ENCODE results near the gene IL1R2.

IL1R2 gene

GRCh38 chr2:101974663-101975062 is 17.1 kb upstream of the IL1R2 start:
- no peak for DNase-seq (ENCODE audit: low read depth in 1 of 2, low spot score in 1 of 2)

DNA sequence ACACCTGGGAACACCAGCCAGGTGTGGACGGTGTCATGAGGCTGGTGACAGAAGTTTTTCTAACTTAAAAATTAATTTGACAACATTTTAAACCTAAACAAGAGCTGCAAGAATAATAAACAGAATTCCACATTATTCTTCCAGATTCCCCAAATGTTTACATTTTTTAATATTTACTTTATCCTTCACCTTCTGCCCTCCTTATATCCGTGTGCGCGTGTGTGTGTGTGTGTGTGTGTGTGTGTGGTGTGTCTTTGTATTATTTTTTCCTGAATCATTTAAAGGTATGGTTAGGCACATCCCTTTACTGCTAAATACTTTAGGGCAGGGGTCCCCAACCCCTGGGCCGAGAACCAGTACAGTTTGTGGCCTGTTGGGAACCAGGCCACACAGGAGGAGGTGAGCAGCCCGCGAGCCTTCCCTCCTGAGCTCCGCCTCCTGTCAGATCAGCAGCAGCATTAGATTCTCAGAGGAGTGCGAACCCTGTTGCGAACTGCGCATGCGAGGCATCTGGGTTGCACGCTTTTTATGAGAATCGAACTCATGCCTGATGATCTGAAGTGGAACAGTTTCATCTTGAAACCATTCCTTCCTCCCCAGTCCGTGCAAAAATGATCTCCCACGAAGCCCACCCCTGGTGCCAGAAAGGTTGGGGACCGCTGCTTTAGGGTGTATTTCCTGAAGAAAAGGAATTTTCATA is 16.4 kb upstream of the IL1R2 start:
- no peak for DNase-seq (ENCODE audit: low read depth in 1 of 2, low spot score in 1 of 2)

DNA sequence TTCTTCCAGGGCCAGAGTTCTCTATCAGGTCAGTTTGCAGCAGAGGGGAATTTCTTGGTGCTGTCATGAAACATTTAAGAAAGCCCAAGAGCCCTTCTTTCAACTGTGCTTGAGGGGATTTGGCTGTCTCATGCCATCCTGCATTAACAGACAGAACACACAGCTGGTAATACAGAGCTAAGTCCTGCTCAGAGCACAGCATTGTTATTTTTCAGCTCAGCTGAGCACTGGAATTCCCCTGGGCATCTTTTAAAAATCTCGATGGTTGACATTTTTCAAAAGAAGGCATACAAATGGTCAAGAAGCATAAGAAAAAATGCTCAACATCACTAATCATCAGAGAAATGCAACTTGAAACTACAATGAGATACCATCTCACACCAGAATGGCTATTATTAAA is 14.9 kb upstream of the IL1R2 start:
- no peak for DNase-seq (ENCODE audit: low read depth in 1 of 2, low spot score in 1 of 2)

- DNase-seq (ENCODE audit: low read depth in 1 of 2, low spot score in 1 of 2), result no peak
Measured at GRCh38 chr2:101980368-101980767, 11.4 kb upstream of the IL1R2 start.

DNA sequence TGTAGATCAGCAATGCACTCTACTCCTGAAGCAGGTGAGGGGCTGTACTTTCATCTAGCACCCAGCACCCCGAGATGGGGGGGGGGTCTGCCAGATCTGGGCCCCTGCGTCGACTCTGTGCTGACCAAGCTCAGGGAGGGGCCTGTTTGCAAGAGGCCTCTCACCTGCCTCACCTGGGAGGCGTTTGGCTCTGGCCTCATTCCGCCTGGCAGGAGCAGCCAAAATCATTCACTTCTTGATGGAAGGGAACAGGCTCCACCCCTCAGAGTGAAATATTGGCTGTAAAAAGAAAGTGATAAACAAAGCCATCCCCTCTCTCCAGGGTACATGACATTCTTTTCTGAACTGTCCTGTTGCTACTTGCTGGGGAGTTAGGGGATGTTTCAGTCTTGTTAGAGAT is 10.7 kb upstream of the IL1R2 start:
- DNase-seq (ENCODE audit: low read depth in 1 of 2, low spot score in 1 of 2), result no peak

DNA sequence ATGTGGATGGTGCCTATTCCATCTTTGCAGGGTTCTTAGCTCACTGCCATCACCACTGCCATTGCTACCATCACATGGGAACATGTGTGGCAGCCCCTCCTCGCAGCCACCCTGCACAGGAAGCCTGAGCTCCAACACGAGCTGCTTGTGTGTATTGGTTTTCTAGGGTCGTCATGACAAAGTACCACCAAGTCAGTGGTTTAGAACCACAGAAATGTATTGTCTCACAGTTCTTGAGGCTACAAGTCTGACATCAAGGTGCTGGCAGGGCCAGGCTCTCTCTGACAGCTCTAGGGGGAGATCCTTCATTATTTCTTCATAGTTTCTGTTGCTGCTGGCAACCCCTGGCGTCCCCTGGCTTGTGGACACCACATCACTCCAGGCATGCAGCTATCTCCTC is 10.3 kb upstream of the IL1R2 start:
- no peak for DNase-seq (ENCODE audit: low read depth in 1 of 2, low spot score in 1 of 2)

DNA sequence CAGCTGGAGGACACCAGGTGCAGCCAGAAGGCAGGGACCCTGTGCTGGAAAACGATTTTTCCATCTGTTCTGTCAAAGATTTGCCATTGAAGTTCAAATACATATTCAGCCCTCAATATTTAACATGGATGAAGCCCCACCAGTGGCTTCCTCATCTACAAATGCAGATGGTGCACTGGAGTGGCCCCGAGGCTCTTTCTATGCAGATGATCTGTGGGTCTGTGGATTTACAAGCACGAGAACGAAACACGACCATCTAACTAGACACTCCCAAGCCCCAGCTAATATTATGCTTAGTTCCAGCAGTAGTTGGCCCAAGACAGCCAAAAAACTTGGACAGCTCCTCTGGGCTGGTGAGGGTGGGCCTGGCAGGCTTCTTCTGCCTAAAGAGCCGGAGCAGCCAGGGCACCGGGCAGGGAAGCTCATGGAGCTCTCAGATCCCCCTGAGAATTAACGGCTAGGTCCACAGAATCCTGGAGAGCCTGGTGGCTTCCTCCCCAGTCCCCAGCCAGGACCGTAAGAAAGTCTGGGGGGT is 9.2 kb upstream of the IL1R2 start:
- DNase-seq (ENCODE audit: low read depth in 1 of 2, low spot score in 1 of 2), result no peak

DNA sequence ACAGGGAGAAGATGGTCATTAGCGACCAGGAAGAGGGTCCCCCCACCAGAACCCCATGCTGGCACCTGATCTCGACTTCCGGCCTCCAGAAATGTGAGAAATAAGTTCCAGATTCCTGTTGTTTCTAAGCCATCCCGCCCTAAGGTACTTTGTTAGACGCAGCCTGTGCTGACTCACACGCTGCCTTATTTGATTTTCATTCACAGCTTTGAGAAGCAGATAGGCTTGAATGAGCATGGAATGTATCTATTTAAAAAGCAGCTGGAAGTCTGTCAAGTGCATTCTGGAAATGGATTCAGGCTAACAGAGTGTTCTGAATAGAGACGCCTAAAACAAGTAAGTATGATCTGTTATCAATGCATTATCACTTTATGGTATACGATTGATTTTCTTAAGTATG is 8.3 kb upstream of the IL1R2 start:
- DNase-seq (ENCODE audit: low read depth in 1 of 2, low spot score in 1 of 2), result no peak

GRCh38 chr2:101983928-101984327 is 7.8 kb upstream of the IL1R2 start:
- no peak for DNase-seq (ENCODE audit: low read depth in 1 of 2, low spot score in 1 of 2)

DNA sequence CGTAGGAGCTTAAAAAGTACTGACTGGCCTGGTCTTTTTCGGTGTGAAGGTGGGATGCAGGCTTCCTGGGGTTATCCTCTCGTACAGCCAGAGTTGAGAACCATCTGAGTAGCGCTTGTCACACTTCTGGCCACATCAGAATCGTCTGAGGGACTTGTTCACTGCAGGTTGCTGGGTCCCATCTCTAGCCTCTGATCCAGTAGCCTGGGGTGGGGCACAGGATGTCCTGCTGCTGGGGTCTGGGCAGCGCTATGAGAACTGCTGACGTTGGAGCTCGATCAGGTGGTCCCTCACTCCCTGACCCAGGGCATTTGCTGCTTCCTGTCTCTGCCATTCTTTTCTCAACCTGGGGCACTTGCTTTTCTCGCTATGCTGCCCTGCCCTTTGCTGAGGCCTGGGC is 7.1 kb upstream of the IL1R2 start:
- no peak for DNase-seq (ENCODE audit: low read depth in 1 of 2, low spot score in 1 of 2)

GRCh38 chr2:101985101-101985792 is 6.5 kb upstream of the IL1R2 start:
- DNase-seq (ENCODE audit: low read depth in 1 of 2, low spot score in 1 of 2), result no peak

DNA sequence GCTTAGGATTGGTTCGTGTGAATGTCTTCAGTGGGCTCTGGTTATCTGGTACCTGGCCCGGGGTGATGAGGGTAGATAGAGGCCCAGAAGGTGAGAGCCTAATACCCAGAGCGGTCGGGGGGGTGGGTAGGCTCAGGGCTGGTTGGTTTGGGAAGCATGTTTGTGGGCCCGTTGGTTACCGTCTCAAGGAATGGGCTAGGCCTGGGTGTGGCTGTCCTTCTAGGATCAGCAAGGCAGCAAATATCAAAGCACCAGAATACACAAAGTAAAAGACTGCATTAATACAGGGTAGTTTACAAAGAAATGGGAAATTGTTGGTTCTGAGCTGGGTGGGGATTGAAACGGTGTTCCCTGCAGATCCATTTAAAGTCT is 6.0 kb upstream of the IL1R2 start:
- DNase-seq (ENCODE audit: low read depth in 1 of 2, low spot score in 1 of 2), result no peak

DNA sequence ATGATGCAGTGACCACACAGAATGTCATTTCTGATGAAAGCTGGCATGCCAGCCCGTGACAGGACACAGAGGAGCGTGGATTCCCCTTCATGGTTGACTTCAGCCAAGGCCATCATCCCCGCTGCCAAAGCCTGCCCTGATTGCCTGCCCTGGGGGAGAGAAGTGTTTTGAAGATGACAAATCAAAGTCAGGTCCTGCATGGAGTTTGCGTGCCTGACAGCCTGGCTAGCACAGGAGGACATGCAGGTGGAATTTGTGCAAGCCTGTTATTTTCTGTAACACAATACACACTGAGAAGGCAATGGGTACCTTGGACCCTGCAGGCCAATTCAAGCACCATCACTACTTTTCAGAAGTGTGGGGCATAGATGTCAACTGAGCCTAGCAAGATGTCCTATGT is 5.4 kb upstream of the IL1R2 start:
- DNase-seq (ENCODE audit: low read depth in 1 of 2, low spot score in 1 of 2), result no peak

DNA sequence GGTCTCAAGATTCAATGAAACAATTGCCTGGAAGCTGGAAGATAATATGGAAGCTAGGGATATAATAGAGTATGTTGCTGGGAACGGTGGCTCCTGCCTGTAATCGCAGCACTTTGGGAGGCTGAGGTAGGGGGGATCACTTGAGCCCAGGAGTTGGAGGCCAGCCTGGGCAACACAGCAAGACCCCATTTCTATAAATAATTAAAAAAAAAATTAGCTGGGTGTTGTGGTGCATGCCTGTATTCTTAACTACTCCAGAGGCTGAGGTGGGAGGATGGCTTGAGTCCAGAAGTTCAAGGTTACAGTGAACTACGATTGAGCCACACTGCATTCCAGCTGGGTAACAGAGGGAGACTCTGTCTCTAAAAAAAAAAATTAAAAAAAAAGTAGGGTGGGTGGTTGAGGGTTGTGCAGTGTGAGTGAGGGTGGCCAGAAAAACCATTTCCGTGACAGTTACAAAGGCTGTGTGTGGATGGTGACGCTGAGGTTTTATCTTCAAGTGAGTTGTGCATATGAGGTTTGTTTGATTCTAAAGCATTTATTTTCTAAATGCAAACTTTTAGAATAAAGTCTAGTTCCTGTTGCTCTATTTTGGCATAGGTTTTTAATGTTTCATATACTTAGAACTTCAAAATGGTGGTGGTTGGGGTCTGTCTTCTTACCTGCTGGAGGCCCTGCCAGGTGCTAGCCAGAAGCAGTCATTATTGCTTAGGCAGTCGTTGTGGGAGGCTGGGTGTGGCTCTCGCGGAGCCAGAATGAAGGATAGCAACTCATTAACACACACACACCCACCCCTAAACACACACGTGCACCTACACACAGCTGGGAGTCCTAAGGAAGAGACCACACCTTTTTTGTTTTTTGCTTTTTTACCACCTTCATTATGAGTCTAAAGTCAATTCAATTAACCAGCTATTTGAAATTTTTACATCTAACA is 4.7 kb upstream of the IL1R2 start:
- no peak for DNase-seq (ENCODE audit: low read depth in 1 of 2, low spot score in 1 of 2)

GRCh38 chr2:101987832-101988231 is 3.9 kb upstream of the IL1R2 start:
- DNase-seq (ENCODE audit: low read depth in 1 of 2, low spot score in 1 of 2), result no peak

DNA sequence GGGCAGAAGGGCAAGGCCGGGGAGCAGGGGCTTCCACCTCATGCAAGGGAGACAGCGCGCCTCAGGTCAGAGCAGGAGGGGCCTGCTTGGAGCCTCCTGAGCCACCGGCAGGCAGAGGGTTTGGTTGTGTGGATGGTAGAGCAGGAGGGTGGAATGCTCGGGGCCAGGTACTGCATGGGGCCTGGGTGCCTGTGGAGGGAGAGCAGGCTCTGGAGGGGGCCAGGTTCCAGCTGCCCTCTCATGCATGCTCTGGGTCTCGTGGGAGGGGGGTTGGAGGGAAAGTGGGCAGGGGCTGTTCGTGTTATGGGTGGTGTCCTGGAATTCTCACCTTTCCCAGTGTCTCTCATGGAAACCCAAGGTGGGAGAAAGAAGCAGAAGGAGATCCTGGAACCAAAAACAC is 3.2 kb upstream of the IL1R2 start:
- no peak for DNase-seq (ENCODE audit: low read depth in 1 of 2, low spot score in 1 of 2)

DNA sequence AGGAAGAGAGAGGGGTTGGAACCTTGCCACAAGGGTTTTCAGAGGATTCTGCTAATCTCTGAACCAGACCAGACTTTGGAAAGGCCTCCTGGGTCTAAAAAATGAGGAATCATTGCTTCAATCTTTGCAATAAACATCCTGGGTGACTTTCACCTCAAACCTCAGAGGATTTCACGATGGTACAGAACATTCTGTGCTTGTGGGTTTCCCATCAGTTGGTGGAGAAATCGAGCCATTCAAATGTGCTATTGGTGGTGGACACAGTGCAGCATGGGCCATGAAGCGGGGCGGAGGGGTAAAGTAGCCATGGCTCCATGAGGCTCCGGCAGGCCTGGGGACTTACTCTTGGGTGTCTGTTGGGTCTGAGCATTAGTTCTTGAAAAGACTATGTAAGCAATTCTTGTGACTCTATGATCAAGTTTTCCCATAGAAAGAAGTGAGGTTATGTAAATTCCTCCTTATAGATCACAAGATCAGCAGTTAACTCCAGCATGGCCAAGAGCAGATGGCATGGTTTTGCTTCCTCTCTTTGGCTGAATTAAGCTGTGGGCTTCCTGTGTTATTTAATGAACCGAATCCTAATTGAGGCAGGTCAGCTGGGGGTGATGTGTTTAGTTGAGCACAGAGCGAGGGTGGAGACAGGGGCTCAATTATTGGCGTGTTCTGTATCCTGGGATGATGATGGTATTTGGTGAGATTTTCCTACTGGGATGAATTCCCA is 1.9 kb upstream of the IL1R2 start:
- no peak for DNase-seq (ENCODE audit: low read depth in 1 of 2, low spot score in 1 of 2)

- no peak for DNase-seq (ENCODE audit: low read depth in 1 of 2, low spot score in 1 of 2)
Measured at GRCh38 chr2:101993772-101994171, 2.0 kb downstream of the IL1R2 start.

- no peak for DNase-seq (ENCODE audit: low read depth in 1 of 2, low spot score in 1 of 2)
Measured at GRCh38 chr2:101995019-101995418, 3.3 kb downstream of the IL1R2 start.

- DNase-seq (ENCODE audit: low read depth in 1 of 2, low spot score in 1 of 2), result no peak
Measured at GRCh38 chr2:101995804-101996203, 4.0 kb downstream of the IL1R2 start.

DNA sequence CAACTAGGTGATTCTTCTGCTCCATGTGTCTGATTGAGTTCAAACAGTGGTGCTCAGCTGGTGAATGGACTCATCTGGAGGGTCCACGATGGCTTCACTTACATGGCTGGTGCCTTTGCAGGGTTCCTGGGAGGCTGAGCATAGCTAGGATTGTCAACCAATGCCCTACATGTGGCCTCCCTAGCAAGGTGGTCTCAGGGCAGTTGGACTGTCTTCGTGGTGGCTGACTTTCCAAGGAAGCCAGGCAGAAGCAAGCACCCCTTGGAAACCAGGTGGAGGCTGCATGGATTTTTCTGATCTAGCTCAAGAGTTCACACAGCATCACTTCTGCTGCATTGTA is 6.8 kb downstream of the IL1R2 start:
- no peak for DNase-seq (ENCODE audit: low read depth in 1 of 2, low spot score in 1 of 2)

Data from stimulated activated CD4-positive, alpha-beta T cell treated with anti-CD3 and anti-CD28 coated beads, Interleukin-15, amount 100 ng/mL, for 1 hour (primary cell).